GM12878 (cell line): ENCODE results near the gene PRUNE2.

ENCODE experiments used
- MXI1 ChIP-seq: fragments of 150-350 bp; IDR thresholded peaks from 2 replicates; pipeline ENCODE4 v1.6.1; 2011; ENCODE audit warnings: low read depth, mild to moderate bottlenecking, inconsistent platforms, low read length, improper control_type of control experiment
- NFIC ChIP-seq: IDR thresholded peaks from 2 replicates; pipeline ENCODE4 v1.6.1; 2012; ENCODE audit warnings: low read depth, mild to moderate bottlenecking, inconsistent platforms, low read length, moderate library complexity
- POLR2A ChIP-seq: IDR thresholded peaks from 2 replicates; pipeline ENCODE4 v1.6.1; 2011; ENCODE audit warnings: low read depth, mild to moderate bottlenecking, low read length
- TF ChIP-seq, protein P1 (sequence below): fragments of 450-650 bp; IDR thresholded peaks from 2 replicates; pipeline ENCODE4 v1.6.1; 2017; ENCODE audit warnings: mild to moderate bottlenecking, low read depth, inconsistent platforms; ENCODE audit not compliant: poor library complexity, severe bottlenecking

DNA sequence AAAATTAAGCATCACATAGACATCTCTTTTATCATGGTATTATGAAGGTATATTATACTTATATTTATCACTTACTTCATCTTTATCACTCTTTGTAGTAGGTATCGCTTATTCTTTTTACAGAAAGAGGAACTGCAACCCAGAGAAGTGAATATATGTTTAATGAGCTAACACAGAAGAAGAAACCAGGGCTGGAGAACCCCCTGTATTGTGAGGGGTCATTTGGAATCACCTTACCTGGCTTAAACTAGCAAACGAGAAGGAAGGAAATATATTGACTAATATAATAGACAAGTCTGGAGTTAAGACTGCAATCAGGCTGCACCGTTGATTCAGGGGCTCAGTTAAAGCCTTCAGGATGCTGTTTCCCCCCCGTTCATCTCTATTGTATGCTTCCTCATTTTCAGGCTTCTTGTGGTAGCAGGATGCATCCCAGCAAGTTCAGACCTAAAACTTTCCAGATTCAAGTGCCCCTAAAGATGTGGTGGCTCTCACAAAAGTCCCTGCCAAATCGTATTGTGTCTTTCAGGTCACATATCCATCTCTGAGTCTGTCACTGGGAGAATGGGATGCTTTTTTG lies 300.5 kb downstream of the PRUNE2 start:
- TF ChIP-seq, protein P1, sequence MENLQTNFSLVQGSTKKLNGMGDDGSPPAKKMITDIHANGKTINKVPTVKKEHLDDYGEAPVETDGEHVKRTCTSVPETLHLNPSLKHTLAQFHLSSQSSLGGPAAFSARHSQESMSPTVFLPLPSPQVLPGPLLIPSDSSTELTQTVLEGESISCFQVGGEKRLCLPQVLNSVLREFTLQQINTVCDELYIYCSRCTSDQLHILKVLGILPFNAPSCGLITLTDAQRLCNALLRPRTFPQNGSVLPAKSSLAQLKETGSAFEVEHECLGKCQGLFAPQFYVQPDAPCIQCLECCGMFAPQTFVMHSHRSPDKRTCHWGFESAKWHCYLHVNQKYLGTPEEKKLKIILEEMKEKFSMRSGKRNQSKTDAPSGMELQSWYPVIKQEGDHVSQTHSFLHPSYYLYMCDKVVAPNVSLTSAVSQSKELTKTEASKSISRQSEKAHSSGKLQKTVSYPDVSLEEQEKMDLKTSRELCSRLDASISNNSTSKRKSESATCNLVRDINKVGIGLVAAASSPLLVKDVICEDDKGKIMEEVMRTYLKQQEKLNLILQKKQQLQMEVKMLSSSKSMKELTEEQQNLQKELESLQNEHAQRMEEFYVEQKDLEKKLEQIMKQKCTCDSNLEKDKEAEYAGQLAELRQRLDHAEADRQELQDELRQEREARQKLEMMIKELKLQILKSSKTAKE, result no peak
- TF ChIP-seq NFIC (peak; percentile 74), POLR2A (no peak), MXI1 (no peak)
